Activated naive CD4-positive, alpha-beta T cell treated with anti-CD3 and anti-CD28 coated beads for 36 hours (primary cell): ENCODE measurements around the gene KCNJ3. TPM values are rescaled to one million over a fixed set of nuclear protein-coding genes. Genes with fewer than 3 reads are reported as not detected.

Experiments used
- CTCF ChIA-PET: fragments of 350-600 bp; sonication (Branson Sonifier 250); formaldehyde crosslinking; loops from one replicate; lab custom pipeline; 2021; ENCODE audit warnings: antibody characterized with exemption; lab: Charles Lee
- DNase-seq: peaks from one replicate; pipeline ENCODE4 v3.0.0-alpha.2; 2020
- H3K27ac Mint-ChIP-seq: one replicate; pipeline ENCODE4 v1.8.0; 2021; ENCODE audit warnings: mild to moderate bottlenecking, mixed read lengths
- H3K27me3 Mint-ChIP-seq: one replicate; pipeline ENCODE4 v1.8.0; 2021; ENCODE audit warnings: low read depth, mixed read lengths
- H3K36me3 Mint-ChIP-seq: one replicate; pipeline ENCODE4 v1.8.0; 2021; ENCODE audit warnings: low read depth, mixed read lengths
- H3K4me1 Mint-ChIP-seq: one replicate; pipeline ENCODE4 v1.8.0; 2021; ENCODE audit warnings: low read depth, mixed read lengths
- H3K4me3 Mint-ChIP-seq: one replicate; pipeline ENCODE4 v1.8.0; 2021; ENCODE audit warnings: mild to moderate bottlenecking, moderate library complexity, mixed read lengths
- H3K9me3 Mint-ChIP-seq: one replicate; pipeline ENCODE4 v1.8.0; 2021; ENCODE audit warnings: mixed read lengths
- intact Hi-C: fragments of 100-400 bp; cut with micrococcal nuclease; formaldehyde crosslinking; loops from one replicate; pipeline ENCODE4 v1.15.1; 2023
- total RNA-seq, 2 experiments: library from RNA; stranded (reverse); gene quantifications; one replicate each; pipeline ENCODE4 v1.2.3, GENCODE V29; 2021

The KCNJ3 gene
- total RNA-seq, 2 experiments from 2014 or later = not detected

DNA sequence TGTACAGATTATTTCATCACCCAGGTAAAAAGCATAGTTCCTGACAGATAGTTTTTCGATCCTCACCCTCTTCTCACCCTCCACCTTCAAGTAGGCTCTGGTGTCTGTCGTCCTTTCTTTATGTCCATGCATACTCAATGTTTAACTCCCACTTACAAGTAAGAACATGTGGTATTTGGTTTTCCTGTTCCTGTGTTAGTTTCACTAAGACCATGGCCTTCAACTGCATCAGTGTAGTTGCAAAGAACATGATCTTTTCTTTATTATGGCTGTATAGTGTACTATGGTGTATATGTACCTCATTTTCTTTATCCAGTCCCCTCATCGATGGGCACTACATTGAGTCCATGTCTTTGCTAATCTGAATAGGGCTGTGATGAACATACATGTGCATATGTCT lies 184.2 kb downstream of the KCNJ3 start:
- Mint-ChIP-seq H3K9me3 (peaks cover 2% of the 10 kb centered on the region), H3K27ac (no peak overlapping the region), H3K27me3 (no peaks in the 10 kb centered on the region), H3K4me1 (no peaks in the 10 kb centered on the region), H3K4me3 (no peak overlapping the region), H3K36me3 (no peaks in the 10 kb centered on the region)
- intact Hi-C loops = loop anchor here (1.0 kb wide), 1 partner anchor 28 kb away; no protein-coding TSS in a partner anchor
- no peak for DNase-seq
- CTCF ChIA-PET = no interaction called here

DNA sequence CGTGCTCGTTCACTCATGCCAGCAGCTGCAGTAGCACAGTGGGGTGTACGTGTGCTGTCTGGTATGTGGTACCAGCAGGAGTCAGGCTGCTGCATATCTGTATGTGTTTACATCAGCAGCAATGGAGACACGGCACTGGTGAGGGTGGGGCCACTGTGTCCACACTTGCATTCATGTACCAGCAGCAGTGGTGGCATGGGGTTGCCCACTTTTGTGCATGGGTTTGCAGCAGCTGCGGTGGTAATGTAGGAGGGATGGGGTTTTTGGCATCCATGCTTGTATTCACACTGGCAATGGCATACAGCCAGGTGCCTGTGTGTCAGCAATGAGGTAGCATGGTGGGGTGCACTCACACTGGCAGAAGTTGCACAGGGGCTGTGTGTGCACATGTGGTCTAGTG lies 187.8 kb downstream of the KCNJ3 start:
- Mint-ChIP-seq H3K27ac (no peak overlapping the region), H3K9me3 (peaks cover 5% of the 10 kb centered on the region)

GRCh38 chr2:154898269-154898668 lies 199.8 kb downstream of the KCNJ3 start:
- Mint-ChIP-seq H3K9me3 (no peaks in the 10 kb centered on the region), H3K4me1 (no peaks in the 10 kb centered on the region), H3K27me3 (no peaks in the 10 kb centered on the region), H3K27ac (no peak overlapping the region), H3K4me3 (no peak overlapping the region), H3K36me3 (no peaks in the 10 kb centered on the region)
- CTCF ChIA-PET = interaction anchor here (0.6 kb wide), 1 partner anchor 1310 kb away, joined by 3 read pairs; no protein-coding TSS in a partner anchor
- no peak for DNase-seq
- intact Hi-C loops = no loop called here

More for the DNA sequence above, 187.8 kb downstream of the KCNJ3 start:
- no peak for DNase-seq
- intact Hi-C loops = no loop called here
- Mint-ChIP-seq H3K27me3 (no peaks in the 10 kb centered on the region), H3K4me1 (no peaks in the 10 kb centered on the region), H3K4me3 (no peak overlapping the region), H3K36me3 (no peaks in the 10 kb centered on the region)
- CTCF ChIA-PET = no interaction called here

DNA sequence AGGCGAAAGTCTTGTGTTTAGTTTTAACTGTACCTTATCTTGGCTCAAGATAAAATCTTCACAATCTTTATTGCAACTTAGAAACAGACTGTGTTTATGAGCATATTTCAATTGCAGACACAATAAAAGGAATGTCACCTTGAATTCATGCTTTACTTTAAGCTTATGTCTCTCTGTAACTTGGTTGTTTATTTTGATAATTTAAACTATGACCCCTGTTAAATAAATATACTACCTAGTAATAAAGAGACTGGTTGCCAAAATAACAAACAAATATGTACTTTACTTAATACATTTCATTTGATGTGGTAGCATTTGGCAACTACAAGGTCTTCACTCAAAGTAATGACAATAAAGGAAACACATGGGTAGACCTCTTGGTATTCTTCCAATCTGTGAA lies 202.6 kb downstream of the KCNJ3 start:
- no peak for DNase-seq
- Mint-ChIP-seq H3K9me3 (peaks cover 4% of the 10 kb centered on the region), H3K4me3 (no peak overlapping the region), H3K36me3 (no peaks in the 10 kb centered on the region), H3K27me3 (no peaks in the 10 kb centered on the region), H3K4me1 (no peaks in the 10 kb centered on the region), H3K27ac (no peak overlapping the region)
- CTCF ChIA-PET = no interaction called here
- intact Hi-C loops = no loop called here
